Head of caudate nucleus (tissue), 42 donors: ENCODE results near the gene SLC25A14.
"Not testable (repeated sequence)": the region's sequence is repeated elsewhere in the genome, so short reads cannot be mapped to it uniquely, and the experiment has no call there.

Source experiments
- DNase-seq, 42 donors: peaks; one replicate each; pipeline versions ENCODE4 v3.0.0 to v3.0.0-alpha.2; 2020 to 2021; ENCODE audit warnings: mixed read lengths in 7 of 42
- intact Hi-C: fragments of 100-400 bp; cut with DNase I; formaldehyde crosslinking; loops from one replicate; pipeline ENCODE4 v1.15.0; 2022

Gene SLC25A14, protein sequence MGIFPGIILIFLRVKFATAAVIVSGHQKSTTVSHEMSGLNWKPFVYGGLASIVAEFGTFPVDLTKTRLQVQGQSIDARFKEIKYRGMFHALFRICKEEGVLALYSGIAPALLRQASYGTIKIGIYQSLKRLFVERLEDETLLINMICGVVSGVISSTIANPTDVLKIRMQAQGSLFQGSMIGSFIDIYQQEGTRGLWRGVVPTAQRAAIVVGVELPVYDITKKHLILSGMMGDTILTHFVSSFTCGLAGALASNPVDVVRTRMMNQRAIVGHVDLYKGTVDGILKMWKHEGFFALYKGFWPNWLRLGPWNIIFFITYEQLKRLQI

DNA sequence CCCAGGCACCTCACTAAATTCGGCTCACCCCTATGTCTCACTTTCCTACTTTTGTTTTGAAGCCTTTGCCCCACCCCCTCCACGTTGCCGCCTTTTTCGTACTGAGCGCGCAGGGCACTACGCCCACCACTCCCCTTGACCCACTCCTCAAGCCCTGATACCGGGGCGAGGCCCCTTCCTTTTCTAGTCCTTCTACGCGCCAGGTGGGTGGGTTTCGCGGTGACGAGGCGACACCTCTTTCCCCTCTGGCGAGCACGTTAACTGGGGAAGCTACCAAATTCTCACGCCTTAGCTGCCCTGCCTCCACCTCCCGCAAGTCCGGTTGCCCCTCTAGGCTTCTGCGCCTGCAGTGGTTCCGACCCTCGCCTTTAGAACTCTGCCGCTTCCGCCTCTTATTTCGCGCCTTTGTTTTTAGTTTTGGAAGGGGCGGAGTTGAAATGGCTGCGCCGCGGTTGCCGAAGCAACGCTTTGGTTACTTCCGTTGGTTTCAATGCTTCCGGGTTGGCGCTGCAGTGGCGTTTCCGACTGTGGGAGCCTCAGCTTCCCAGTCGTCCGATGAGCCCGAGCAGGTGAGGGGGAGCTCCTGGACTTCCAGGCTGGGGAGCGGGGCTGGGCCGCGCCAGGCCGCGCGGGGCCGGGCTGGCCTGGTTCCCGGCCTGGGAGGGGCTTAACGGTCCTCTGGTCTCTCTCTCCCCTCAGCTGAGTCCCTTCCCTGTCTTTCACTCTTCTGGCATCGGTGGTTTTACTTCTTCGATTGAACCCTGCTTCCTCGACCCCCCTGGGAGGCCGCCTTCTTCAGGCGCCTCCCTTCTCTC, at the start of gene SLC25A14:
Gene SLC25A14, plus strand, starts transcription at position 512 of the 815 bp plus-strand sequence. CDS start 360 bp downstream, outside the sequence.
- intact Hi-C loops, result no loop called here

GRCh38 chrX:130295519-130296296, 44.0 kb upstream of the SLC25A14 start:
- no peak for DNase-seq
- intact Hi-C loops, result no loop called here

More for the DNA sequence above, at the start of gene SLC25A14:
- peak; percentile 35 to 86 (median 69) for DNase-seq

GRCh38 chrX:130296297-130296678, 43.4 kb upstream of the SLC25A14 start:
- intact Hi-C loops, result no loop called here
- DNase-seq, result no peak

DNA sequence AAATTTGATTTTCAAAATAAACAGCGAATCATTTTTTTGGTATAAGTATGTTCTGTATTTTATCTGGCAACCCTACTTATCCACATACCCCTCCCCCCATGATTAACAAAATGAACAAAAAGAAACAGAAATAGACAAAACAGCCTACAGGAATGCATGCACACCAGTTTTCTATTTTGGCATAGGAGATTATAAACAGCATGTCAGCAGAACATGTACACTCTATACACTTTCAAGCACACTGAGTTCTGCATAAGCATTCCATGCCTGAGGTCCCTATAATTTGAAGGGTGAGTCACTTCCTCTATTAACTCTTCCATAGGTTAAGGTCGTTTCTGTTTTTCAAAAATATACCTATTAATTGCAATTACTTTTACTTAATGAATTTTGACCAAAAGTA, 43.0 kb upstream of the SLC25A14 start:
- no peak for DNase-seq
- intact Hi-C loops, result no loop called here

GRCh38 chrX:130299279-130300009, 40.3 kb upstream of the SLC25A14 start:
- intact Hi-C loops, result no loop called here
- DNase-seq, result no peak

DNA sequence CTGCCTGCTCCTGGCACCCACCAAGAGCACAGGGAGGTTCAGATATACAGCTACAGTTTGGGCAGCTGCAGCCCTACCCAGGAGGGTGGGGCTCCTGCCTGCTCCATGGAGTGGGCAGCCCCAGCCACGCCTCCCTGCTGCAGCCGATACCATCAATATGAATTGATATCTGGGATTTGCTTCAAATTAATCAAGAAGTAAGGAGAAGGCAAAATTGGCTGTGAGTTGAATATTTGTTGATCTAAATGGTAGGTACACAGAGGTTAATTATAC, 39.8 kb upstream of the SLC25A14 start:
- no peak for DNase-seq
- intact Hi-C loops, result no loop called here

- intact Hi-C loops, result no loop called here
- no peak for DNase-seq
Measured at GRCh38 chrX:130301405-130301804, 38.3 kb upstream of the SLC25A14 start.

- DNase-seq, result no peak
- intact Hi-C loops, result no loop called here
Measured at GRCh38 chrX:130301977-130302376, 37.7 kb upstream of the SLC25A14 start.

DNA sequence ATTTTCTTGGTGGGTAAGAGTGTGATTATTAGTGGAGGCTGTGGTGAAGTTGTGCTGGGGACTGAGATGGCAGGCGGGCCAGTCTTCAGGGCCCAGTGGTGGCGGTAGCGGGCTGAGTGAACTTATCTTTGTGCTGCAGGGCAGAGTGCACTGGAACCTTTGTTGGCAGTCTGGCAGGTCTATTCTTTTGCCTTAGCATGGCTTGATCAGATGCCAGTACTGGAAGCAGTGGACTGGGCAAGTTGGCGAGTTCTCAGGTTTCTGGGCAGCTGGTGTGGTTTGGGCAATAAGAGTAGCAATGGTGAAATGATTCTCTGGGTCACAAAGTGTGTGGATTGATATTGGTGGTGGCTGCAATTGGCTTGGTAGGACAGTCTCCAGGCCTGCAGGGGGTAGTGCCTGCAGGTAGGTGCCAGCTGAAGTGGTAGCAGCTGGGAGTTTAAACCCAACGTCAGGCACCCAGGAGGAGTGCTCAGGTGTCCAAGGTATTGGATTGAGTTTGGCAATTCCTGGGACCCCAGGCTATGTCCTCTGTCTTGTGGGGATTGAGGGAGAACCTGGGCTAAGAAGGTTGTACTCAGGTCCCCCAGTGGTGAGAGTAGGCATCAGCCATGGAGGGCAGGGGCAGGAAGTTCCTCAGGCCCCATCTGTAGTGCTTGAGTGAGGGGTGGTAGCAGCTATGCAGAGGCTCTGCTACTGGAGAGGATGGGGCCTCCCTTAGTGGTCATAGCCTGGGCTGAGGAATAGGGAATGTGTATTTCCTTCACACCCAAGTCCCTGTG, 34.9 kb upstream of the SLC25A14 start:
- DNase-seq, result peak in 1 of 42 donors; percentile 1
- intact Hi-C loops, result no loop called here

DNA sequence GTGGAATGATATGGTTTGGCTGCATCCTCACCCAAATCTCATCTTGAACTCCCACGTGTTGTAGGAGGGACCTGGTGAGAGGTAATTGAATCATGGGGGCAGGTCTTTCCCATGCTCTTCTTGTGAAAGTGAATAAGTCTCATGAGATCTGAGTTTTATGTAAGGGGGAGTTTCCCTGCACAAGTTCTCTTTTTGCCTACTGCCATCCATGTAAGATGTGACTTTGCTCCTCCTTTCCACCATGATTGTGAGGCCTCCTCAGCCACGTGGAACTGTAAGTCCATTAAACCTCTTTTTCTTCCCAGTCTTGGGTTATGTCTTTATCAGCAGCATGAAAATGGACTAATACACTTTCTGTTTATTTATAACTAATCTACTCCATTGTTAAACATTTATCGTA, 19.8 kb upstream of the SLC25A14 start:
- intact Hi-C loops, DNase-seq: not testable (repeated sequence)

- no peak for DNase-seq
- intact Hi-C loops, result no loop called here
Measured at GRCh38 chrX:130321550-130321949, 18.2 kb upstream of the SLC25A14 start.

- DNase-seq, result no peak
- intact Hi-C loops, result no loop called here
Measured at GRCh38 chrX:130330146-130330545, 9.6 kb upstream of the SLC25A14 start.

GRCh38 chrX:130330706-130331105, 9.0 kb upstream of the SLC25A14 start:
- intact Hi-C loops, result no loop called here
- peak; percentile 14 to 71 (median 49) for DNase-seq

DNA sequence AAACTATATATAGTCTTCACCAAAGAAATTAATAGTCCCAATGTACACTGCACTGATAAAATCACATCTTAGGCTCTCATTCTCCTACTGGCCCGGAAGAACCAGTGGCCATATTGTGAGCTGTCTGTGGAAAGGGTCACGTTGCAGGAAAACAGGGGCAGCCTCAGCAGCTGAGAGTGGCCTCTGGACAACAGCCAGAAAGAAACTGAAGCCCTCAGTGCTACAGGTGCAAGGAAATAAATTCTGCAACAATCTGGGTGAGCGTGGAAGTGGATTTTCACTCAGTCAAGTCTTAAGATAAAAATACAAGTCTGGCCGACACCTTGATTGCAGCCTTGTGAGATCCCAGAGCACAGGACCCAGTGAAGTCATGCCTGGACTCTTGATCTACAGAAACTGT, 3.2 kb upstream of the SLC25A14 start:
- DNase-seq, result no peak
- intact Hi-C loops, result no loop called here

DNA sequence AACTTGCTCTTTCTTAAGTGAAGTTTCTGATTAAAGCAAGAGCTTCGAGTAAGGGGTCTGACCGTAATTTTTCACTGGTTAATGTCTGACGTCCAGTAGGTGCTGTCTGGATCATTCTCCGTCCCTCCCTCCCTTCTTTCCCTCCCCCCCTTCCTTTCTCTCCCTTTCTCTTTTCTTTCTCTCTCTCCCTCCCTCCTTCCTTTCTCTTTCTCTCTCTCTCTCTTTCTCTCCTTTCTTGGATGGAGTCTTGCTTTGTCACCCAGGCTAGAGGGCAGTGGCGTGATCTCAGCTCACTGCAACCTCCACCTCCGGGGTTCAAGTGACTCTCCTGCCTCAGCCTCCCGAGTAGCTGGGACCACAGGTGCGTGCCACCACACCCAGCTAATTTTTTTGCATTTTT, 850 bp upstream of the SLC25A14 start:
- intact Hi-C loops, DNase-seq: not testable (repeated sequence)

GRCh38 chrX:130340271-130340670, 552 bp downstream of the SLC25A14 start:
- intact Hi-C loops, result no loop called here
- DNase-seq, result no peak

GRCh38 chrX:130343411-130343810, 3.7 kb downstream of the SLC25A14 start:
- DNase-seq, result no peak
- intact Hi-C loops, result no loop called here

GRCh38 chrX:130347321-130347720, 7.6 kb downstream of the SLC25A14 start:
- DNase-seq, result no peak
- intact Hi-C loops, result no loop called here

- no peak for DNase-seq
- intact Hi-C loops, result no loop called here
Measured at GRCh38 chrX:130351567-130351966, 11.8 kb downstream of the SLC25A14 start.
